HEK293 (cell line): ENCODE results near the gene FGR.

Source experiments
- HOXC10 ChIP-seq: sonication (generic); formaldehyde crosslinking; IDR thresholded peaks from 2 replicates; pipeline ENCODE4 v1.8.1; 2023; ENCODE audit warnings: mild to moderate bottlenecking, missing genetic modification reagents
- PRDM1 ChIP-seq: fragments of 450-650 bp; formaldehyde crosslinking; IDR thresholded peaks from 2 replicates; pipeline ENCODE4; 2016; ENCODE audit warnings: missing biosample characterization, missing genetic modification characterization
- SALL2 ChIP-seq: fragments of 450-650 bp; formaldehyde crosslinking; IDR thresholded peaks from 2 replicates; pipeline ENCODE4 v1.5.0; 2017; ENCODE audit warnings: missing biosample characterization, mild to moderate bottlenecking, missing genetic modification characterization, borderline replicate concordance
- SCRT1 ChIP-seq: fragments of 450-650 bp; formaldehyde crosslinking; IDR thresholded peaks from 2 replicates; pipeline ENCODE4 v1.5.1; 2016; ENCODE audit warnings: missing biosample characterization, missing genetic modification characterization, borderline replicate concordance
- SP3 ChIP-seq: fragments of 450-650 bp; formaldehyde crosslinking; IDR thresholded peaks from 2 replicates; pipeline ENCODE4 v1.5.1; 2016; ENCODE audit warnings: missing biosample characterization, missing genetic modification characterization
- YY2 ChIP-seq: fragments of 450-650 bp; formaldehyde crosslinking; IDR thresholded peaks from 2 replicates; pipeline ENCODE4 v1.5.1; 2016; ENCODE audit warnings: missing biosample characterization, missing genetic modification characterization
- ZBTB21 ChIP-seq: fragments of 450-650 bp; formaldehyde crosslinking; IDR thresholded peaks from 2 replicates; pipeline ENCODE4 v1.5.1; 2017; ENCODE audit warnings: missing biosample characterization, missing genetic modification characterization
- ZNF146 ChIP-seq: fragments of 450-650 bp; formaldehyde crosslinking; IDR thresholded peaks from 2 replicates; pipeline ENCODE4 v1.5.1; 2016; ENCODE audit warnings: missing biosample characterization, missing genetic modification characterization
- ZNF155 ChIP-seq: fragments of 450-650 bp; formaldehyde crosslinking; IDR thresholded peaks from 2 replicates; pipeline ENCODE4 v1.5.1; 2016; ENCODE audit warnings: missing biosample characterization, missing genetic modification characterization
- ZNF223 ChIP-seq: fragments of 450-650 bp; formaldehyde crosslinking; IDR thresholded peaks from 2 replicates; pipeline ENCODE4 v1.5.1; 2016; ENCODE audit warnings: missing biosample characterization, missing genetic modification characterization
- ZNF341 ChIP-seq: fragments of 450-650 bp; formaldehyde crosslinking; IDR thresholded peaks from 2 replicates; pipeline ENCODE4; 2016; ENCODE audit warnings: low read depth, missing biosample characterization, missing genetic modification characterization
- ZNF366 ChIP-seq: fragments of 450-650 bp; formaldehyde crosslinking; conservative IDR thresholded peaks from 2 replicates; pipeline ENCODE4 v1.5.1; 2016; ENCODE audit warnings: missing biosample characterization, missing genetic modification characterization
- ZNF423 ChIP-seq: fragments of 450-650 bp; formaldehyde crosslinking; IDR thresholded peaks from 2 replicates; pipeline ENCODE4 v1.5.1; 2016; ENCODE audit warnings: missing biosample characterization, missing genetic modification characterization
- ZNF600 ChIP-seq: fragments of 450-650 bp; formaldehyde crosslinking; IDR thresholded peaks from 2 replicates; pipeline ENCODE4 v1.5.1; 2016; ENCODE audit warnings: missing biosample characterization, missing genetic modification characterization
- ZNF654 ChIP-seq: fragments of 450-650 bp; formaldehyde crosslinking; IDR thresholded peaks from 2 replicates; pipeline ENCODE4 v1.5.1; 2016; ENCODE audit warnings: low read depth, missing biosample characterization, missing genetic modification characterization
- ZNF660 ChIP-seq: fragments of 450-650 bp; IDR thresholded peaks from 2 replicates; pipeline ENCODE4 v1.5.1; 2018; ENCODE audit warnings: missing biosample characterization, mild to moderate bottlenecking, missing genetic modification characterization
- ZNF664 ChIP-seq: fragments of 450-650 bp; formaldehyde crosslinking; IDR thresholded peaks from 2 replicates; pipeline ENCODE4 v1.5.1; 2016; ENCODE audit warnings: missing biosample characterization, missing genetic modification characterization
- ZNF670 ChIP-seq: fragments of 450-650 bp; formaldehyde crosslinking; IDR thresholded peaks from 2 replicates; pipeline ENCODE4 v1.5.1; 2016; ENCODE audit warnings: missing biosample characterization, missing genetic modification characterization, low read depth
- ZNF776 ChIP-seq: fragments of 450-650 bp; formaldehyde crosslinking; IDR thresholded peaks from 2 replicates; pipeline ENCODE4 v1.5.0; 2017; ENCODE audit warnings: missing biosample characterization, missing genetic modification characterization, borderline replicate concordance
- ZNF792 ChIP-seq: fragments of 450-650 bp; formaldehyde crosslinking; IDR thresholded peaks from 2 replicates; pipeline ENCODE4 v1.5.1; 2016; ENCODE audit warnings: missing biosample characterization, missing genetic modification characterization
- TF ChIP-seq, protein P1 (sequence below): fragments of 450-650 bp; formaldehyde crosslinking; IDR thresholded peaks from 2 replicates; pipeline ENCODE4 v1.5.0; 2017; ENCODE audit warnings: missing biosample characterization, missing genetic modification characterization, borderline replicate concordance
- TF ChIP-seq, protein P2 (sequence below): IDR thresholded peaks from 2 replicates; pipeline ENCODE4 v1.6.1; 2011; ENCODE audit warnings: mild to moderate bottlenecking, low read depth, low read length, borderline replicate concordance
- TF ChIP-seq, protein P3 (sequence below): fragments of 450-650 bp; formaldehyde crosslinking; IDR thresholded peaks from 2 replicates; pipeline ENCODE4 v1.5.1; 2017; ENCODE audit warnings: missing biosample characterization, mild to moderate bottlenecking, missing genetic modification characterization, moderate library complexity
- TF ChIP-seq, protein P4 (sequence below): fragments of 450-650 bp; formaldehyde crosslinking; optimal IDR thresholded peaks from 2 replicates; pipeline ENCODE3; 2016; ENCODE audit warnings: missing biosample characterization, mild to moderate bottlenecking, missing genetic modification characterization
- TF ChIP-seq, protein P5 (sequence below): fragments of 450-650 bp; formaldehyde crosslinking; IDR thresholded peaks from 2 replicates; pipeline ENCODE4 v1.5.1; 2016; ENCODE audit warnings: missing biosample characterization, missing genetic modification characterization
- TF ChIP-seq, protein P6 (sequence below): fragments of 450-650 bp; formaldehyde crosslinking; IDR thresholded peaks from 2 replicates; pipeline ENCODE4 v1.5.1; 2016; ENCODE audit warnings: missing biosample characterization, missing genetic modification characterization
- TF ChIP-seq, protein P7 (sequence below): fragments of 450-650 bp; formaldehyde crosslinking; IDR thresholded peaks from 2 replicates; pipeline ENCODE4 v1.5.1; 2016; ENCODE audit warnings: missing biosample characterization, missing genetic modification characterization

Gene FGR

DNA sequence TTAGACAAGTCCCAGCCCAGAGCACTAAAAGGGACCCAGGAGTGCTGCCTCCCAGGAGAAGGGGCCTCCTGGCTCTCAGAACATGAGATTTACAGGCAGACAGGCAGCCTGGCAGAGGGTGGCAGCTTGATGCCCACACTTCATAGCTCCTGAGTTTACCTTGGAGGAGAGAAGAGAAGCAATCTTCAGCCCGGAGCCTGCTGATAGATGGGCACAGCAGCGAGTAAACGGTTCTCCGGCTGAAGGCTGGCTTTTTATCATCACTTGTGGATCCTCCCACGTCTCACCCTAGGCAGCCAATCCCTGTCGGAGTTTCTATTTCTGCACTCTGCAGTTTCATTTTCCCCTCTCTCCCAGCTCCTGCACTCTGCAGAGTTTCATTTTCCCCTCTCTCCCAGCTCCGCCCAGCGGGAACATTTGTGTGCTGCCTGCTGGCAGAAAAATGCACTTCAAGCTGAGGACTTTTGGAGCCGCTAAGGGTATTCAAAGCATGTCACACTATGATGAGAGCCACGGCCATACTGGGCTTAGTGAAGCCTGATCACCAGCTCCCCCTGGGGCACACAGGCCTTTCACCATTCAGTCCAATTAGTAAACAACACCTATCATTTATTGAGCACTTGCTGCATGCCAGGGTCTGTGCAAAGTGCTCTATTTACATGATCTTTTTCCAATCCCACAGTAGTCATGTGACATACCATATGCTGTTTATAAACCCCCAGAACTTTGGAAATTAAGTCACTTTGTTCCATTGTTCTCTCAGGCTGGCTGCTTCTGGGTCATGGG, 37.2 kb upstream of the FGR start, which contains the start of gene IFI6 (continued):
- TF ChIP-seq, protein P1, sequence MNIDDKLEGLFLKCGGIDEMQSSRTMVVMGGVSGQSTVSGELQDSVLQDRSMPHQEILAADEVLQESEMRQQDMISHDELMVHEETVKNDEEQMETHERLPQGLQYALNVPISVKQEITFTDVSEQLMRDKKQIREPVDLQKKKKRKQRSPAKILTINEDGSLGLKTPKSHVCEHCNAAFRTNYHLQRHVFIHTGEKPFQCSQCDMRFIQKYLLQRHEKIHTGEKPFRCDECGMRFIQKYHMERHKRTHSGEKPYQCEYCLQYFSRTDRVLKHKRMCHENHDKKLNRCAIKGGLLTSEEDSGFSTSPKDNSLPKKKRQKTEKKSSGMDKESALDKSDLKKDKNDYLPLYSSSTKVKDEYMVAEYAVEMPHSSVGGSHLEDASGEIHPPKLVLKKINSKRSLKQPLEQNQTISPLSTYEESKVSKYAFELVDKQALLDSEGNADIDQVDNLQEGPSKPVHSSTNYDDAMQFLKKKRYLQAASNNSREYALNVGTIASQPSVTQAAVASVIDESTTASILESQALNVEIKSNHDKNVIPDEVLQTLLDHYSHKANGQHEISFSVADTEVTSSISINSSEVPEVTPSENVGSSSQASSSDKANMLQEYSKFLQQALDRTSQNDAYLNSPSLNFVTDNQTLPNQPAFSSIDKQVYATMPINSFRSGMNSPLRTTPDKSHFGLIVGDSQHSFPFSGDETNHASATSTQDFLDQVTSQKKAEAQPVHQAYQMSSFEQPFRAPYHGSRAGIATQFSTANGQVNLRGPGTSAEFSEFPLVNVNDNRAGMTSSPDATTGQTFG, result no peak
- TF ChIP-seq, protein P2, sequence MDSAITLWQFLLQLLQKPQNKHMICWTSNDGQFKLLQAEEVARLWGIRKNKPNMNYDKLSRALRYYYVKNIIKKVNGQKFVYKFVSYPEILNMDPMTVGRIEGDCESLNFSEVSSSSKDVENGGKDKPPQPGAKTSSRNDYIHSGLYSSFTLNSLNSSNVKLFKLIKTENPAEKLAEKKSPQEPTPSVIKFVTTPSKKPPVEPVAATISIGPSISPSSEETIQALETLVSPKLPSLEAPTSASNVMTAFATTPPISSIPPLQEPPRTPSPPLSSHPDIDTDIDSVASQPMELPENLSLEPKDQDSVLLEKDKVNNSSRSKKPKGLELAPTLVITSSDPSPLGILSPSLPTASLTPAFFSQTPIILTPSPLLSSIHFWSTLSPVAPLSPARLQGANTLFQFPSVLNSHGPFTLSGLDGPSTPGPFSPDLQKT, result no peak
- TF ChIP-seq, protein P3, sequence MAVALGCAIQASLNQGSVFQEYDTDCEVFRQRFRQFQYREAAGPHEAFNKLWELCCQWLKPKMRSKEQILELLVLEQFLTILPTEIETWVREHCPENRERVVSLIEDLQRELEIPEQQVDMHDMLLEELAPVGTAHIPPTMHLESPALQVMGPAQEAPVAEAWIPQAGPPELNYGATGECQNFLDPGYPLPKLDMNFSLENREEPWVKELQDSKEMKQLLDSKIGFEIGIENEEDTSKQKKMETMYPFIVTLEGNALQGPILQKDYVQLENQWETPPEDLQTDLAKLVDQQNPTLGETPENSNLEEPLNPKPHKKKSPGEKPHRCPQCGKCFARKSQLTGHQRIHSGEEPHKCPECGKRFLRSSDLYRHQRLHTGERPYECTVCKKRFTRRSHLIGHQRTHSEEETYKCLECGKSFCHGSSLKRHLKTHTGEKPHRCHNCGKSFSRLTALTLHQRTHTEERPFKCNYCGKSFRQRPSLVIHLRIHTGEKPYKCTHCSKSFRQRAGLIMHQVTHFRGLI, result no peak; the same call in 1 of the 2 replicates
- TF ChIP-seq, protein P4, sequence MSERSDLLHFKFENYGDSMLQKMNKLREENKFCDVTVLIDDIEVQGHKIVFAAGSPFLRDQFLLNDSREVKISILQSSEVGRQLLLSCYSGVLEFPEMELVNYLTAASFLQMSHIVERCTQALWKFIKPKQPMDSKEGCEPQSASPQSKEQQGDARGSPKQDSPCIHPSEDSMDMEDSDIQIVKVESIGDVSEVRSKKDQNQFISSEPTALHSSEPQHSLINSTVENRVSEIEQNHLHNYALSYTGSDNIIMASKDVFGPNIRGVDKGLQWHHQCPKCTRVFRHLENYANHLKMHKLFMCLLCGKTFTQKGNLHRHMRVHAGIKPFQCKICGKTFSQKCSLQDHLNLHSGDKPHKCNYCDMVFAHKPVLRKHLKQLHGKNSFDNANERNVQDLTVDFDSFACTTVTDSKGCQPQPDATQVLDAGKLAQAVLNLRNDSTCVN, result no peak
- TF ChIP-seq, protein P5, sequence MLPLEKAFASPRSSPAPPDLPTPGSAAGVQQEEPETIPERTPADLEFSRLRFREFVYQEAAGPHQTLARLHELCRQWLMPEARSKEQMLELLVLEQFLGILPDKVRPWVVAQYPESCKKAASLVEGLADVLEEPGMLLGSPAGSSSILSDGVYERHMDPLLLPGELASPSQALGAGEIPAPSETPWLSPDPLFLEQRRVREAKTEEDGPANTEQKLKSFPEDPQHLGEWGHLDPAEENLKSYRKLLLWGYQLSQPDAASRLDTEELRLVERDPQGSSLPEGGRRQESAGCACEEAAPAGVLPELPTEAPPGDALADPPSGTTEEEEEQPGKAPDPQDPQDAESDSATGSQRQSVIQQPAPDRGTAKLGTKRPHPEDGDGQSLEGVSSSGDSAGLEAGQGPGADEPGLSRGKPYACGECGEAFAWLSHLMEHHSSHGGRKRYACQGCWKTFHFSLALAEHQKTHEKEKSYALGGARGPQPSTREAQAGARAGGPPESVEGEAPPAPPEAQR, result no peak
- TF ChIP-seq ZNF341 (tag by site-specific recombination) (peak; percentile 42; the same call in 1 of the 2 replicates), HOXC10 (no peak), YY2 (tag by site-specific recombination) (no peak), ZBTB21 (no peak), ZNF155 (no peak), ZNF664 (peak; percentile 97), ZNF792 (tag by site-specific recombination) (peak; percentile 91), ZNF366 (peak; percentile 76), ZNF423 (no peak), SALL2 (tag by site-specific recombination) (no peak), ZNF670 (tag by site-specific recombination) (no peak), ZNF223 (tag by site-specific recombination) (no peak), PRDM1 (tag by site-specific recombination) (peak; percentile 97), ZNF776 (tag by site-specific recombination) (no peak), ZNF600 (tag by site-specific recombination) (peak; percentile 82), ZNF146 (tag by site-specific recombination) (no peak), SCRT1 (peak; percentile 73), ZNF660 (tag by site-specific recombination) (peak; percentile 94), ZNF654 (tag by site-specific recombination) (no peak), SP3 (tag by site-specific recombination) (peak; percentile 68)
- TF ChIP-seq, protein P6, sequence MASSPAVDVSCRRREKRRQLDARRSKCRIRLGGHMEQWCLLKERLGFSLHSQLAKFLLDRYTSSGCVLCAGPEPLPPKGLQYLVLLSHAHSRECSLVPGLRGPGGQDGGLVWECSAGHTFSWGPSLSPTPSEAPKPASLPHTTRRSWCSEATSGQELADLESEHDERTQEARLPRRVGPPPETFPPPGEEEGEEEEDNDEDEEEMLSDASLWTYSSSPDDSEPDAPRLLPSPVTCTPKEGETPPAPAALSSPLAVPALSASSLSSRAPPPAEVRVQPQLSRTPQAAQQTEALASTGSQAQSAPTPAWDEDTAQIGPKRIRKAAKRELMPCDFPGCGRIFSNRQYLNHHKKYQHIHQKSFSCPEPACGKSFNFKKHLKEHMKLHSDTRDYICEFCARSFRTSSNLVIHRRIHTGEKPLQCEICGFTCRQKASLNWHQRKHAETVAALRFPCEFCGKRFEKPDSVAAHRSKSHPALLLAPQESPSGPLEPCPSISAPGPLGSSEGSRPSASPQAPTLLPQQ (tag by site-specific recombination), result no peak
- TF ChIP-seq, protein P7, sequence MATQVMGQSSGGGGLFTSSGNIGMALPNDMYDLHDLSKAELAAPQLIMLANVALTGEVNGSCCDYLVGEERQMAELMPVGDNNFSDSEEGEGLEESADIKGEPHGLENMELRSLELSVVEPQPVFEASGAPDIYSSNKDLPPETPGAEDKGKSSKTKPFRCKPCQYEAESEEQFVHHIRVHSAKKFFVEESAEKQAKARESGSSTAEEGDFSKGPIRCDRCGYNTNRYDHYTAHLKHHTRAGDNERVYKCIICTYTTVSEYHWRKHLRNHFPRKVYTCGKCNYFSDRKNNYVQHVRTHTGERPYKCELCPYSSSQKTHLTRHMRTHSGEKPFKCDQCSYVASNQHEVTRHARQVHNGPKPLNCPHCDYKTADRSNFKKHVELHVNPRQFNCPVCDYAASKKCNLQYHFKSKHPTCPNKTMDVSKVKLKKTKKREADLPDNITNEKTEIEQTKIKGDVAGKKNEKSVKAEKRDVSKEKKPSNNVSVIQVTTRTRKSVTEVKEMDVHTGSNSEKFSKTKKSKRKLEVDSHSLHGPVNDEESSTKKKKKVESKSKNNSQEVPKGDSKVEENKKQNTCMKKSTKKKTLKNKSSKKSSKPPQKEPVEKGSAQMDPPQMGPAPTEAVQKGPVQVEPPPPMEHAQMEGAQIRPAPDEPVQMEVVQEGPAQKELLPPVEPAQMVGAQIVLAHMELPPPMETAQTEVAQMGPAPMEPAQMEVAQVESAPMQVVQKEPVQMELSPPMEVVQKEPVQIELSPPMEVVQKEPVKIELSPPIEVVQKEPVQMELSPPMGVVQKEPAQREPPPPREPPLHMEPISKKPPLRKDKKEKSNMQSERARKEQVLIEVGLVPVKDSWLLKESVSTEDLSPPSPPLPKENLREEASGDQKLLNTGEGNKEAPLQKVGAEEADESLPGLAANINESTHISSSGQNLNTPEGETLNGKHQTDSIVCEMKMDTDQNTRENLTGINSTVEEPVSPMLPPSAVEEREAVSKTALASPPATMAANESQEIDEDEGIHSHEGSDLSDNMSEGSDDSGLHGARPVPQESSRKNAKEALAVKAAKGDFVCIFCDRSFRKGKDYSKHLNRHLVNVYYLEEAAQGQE (tag by site-specific recombination), result no peak
